ENCODE data around the gene EMID1.

DNA sequence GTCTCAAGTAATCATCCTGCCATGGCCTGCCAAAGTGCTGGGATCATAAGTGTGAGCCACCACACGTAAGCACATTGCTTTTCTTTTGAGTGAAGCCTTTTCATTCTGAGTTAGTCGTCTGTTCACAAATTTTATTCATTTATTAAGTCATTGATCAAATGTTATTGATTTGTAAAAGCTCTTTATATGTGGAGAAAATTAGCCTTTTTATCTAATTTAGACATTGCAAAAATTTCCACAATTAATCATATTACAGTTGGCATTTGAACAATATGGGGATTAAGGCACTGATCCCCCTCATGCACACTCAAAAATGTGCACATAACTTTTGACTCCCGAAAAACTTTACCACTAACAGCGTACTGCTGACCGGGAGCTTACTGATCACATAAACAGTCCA, 7.5 kb upstream of the EMID1 start:
- TF ChIP-seq EZH2 (IDR thresholded peaks at IDR 0.05; ENCODE audit: borderline replicate concordance, low read depth, low read length, severe bottlenecking), result no peak
- TF ChIP-seq, protein P1, sequence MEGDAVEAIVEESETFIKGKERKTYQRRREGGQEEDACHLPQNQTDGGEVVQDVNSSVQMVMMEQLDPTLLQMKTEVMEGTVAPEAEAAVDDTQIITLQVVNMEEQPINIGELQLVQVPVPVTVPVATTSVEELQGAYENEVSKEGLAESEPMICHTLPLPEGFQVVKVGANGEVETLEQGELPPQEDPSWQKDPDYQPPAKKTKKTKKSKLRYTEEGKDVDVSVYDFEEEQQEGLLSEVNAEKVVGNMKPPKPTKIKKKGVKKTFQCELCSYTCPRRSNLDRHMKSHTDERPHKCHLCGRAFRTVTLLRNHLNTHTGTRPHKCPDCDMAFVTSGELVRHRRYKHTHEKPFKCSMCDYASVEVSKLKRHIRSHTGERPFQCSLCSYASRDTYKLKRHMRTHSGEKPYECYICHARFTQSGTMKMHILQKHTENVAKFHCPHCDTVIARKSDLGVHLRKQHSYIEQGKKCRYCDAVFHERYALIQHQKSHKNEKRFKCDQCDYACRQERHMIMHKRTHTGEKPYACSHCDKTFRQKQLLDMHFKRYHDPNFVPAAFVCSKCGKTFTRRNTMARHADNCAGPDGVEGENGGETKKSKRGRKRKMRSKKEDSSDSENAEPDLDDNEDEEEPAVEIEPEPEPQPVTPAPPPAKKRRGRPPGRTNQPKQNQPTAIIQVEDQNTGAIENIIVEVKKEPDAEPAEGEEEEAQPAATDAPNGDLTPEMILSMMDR (IDR thresholded peaks at IDR 0.05; ENCODE audit: borderline replicate concordance, extremely low read depth, low read length, poor library complexity, severe bottlenecking), result no peak

All from DND-41 (cell line).